Fibroblast of lung (primary cell): ENCODE measurements around the gene TOGARAM2. TPM values are rescaled to one million over a fixed set of nuclear protein-coding genes. Genes with fewer than 3 reads are reported as not detected.

Source experiments
- DNase-seq, 2 donors: peaks; one replicate each; pipeline versions ENCODE4 v3.0.0 to v3.0.0-alpha.2; 2010; ENCODE audit warnings: low read depth in 2 of 2
- H2AFZ ChIP-seq: 2 replicates; pipeline ENCODE4 v1.5.1; 2012; ENCODE audit warnings: low read length, control low read depth, inconsistent platforms
- H3K27ac ChIP-seq: 2 replicates; pipeline ENCODE4 v1.5.1; 2011; ENCODE audit warnings: low read length, control low read depth; ENCODE audit not compliant: insufficient read depth
- H3K27me3 ChIP-seq: 2 replicates; pipeline ENCODE4 v1.5.1; 2011; ENCODE audit warnings: mild to moderate bottlenecking, low read length; ENCODE audit not compliant: control insufficient read depth, insufficient read depth
- H3K36me3 ChIP-seq: 2 replicates; pipeline ENCODE4 v1.5.1; 2011; ENCODE audit warnings: low read length; ENCODE audit not compliant: control insufficient read depth, insufficient read depth
- H3K4me1 ChIP-seq: 2 replicates; pipeline ENCODE4 v1.5.1; 2011; ENCODE audit warnings: low read length; ENCODE audit not compliant: control insufficient read depth, insufficient read depth; ENCODE audit errors: extremely low read depth
- H3K4me2 ChIP-seq: 2 replicates; pipeline ENCODE4 v1.5.1; 2011; ENCODE audit warnings: low read length, control low read depth; ENCODE audit not compliant: insufficient read depth; ENCODE audit errors: extremely low read depth
- H3K4me3 ChIP-seq, 4 experiments: fragments of 200-600 bp in 1 of 4; sonication (generic) in 1 of 4; replicated peaks in 1 of 4; 2 replicates each; pipeline ENCODE4 v1.5.1; 2011 to 2016; ENCODE audit warnings: low read length in 4 of 4, low read depth in 3 of 4, mild to moderate bottlenecking in 3 of 4, control low read depth in 2 of 4, inconsistent platforms in 1 of 4, mixed read lengths in 1 of 4; ENCODE audit not compliant: insufficient read depth in 1 of 4; ENCODE audit errors: control extremely low read depth in 1 of 4
- H3K79me2 ChIP-seq: 2 replicates; pipeline ENCODE4 v1.5.1; 2012; ENCODE audit warnings: mild to moderate bottlenecking, low read length, inconsistent platforms; ENCODE audit not compliant: control insufficient read depth, insufficient read depth
- H3K9ac ChIP-seq: 2 replicates; pipeline ENCODE4 v1.5.1; 2011; ENCODE audit warnings: mild to moderate bottlenecking, low read length, control low read depth; ENCODE audit not compliant: insufficient read depth
- H3K9me3 ChIP-seq: 2 replicates; pipeline ENCODE4 v1.5.1; 2012; ENCODE audit warnings: low read depth, low read length; ENCODE audit not compliant: control insufficient read depth, insufficient read depth
- H4K20me1 ChIP-seq: 2 replicates; pipeline ENCODE4 v1.5.1; 2011; ENCODE audit warnings: low read length; ENCODE audit not compliant: control insufficient read depth, insufficient read depth; ENCODE audit errors: extremely low read depth
- CTCF ChIP-seq, 2 donors: IDR thresholded peaks in 1 of 2; conservative IDR thresholded peaks in 1 of 2; 1 replicate in 1 of 2; 2 replicates in 1 of 2; pipeline ENCODE4 v1.5.1; 2011 to 2012; ENCODE audit warnings: low read length in 2 of 2, control low read depth in 1 of 2, inconsistent platforms in 1 of 2, low read depth in 1 of 2, mild to moderate bottlenecking in 1 of 2
- EZH2 ChIP-seq: IDR thresholded peaks from 2 replicates; pipeline ENCODE4 v1.5.1; 2012; ENCODE audit warnings: low read length, control low read depth, mild to moderate bottlenecking; ENCODE audit errors: missing control alignments
- polyA plus RNA-seq, 2 donors: library from polyadenylated mRNA; depleted of rRNA in 1 of 2; stranded (reverse) in 1 of 2; unstranded in 1 of 2; fragments of >200 nt; gene quantifications; 2 replicates each; pipeline ENCODE4 v1.2.1, GENCODE V29; 2011 to 2012; ENCODE audit warnings: missing spikeins in 1 of 2
- total RNA-seq: library from RNA; depleted of rRNA; stranded (reverse); fragments of >200 nt; gene quantifications from 2 replicates; pipeline ENCODE4 v1.2.1, GENCODE V29; 2014

Gene TOGARAM2
- total and polyA plus RNA-seq, 2 donors (not counting 1 experiment from before 2014, with no cell fraction given): 0.15 to 0.33 TPM

DNA sequence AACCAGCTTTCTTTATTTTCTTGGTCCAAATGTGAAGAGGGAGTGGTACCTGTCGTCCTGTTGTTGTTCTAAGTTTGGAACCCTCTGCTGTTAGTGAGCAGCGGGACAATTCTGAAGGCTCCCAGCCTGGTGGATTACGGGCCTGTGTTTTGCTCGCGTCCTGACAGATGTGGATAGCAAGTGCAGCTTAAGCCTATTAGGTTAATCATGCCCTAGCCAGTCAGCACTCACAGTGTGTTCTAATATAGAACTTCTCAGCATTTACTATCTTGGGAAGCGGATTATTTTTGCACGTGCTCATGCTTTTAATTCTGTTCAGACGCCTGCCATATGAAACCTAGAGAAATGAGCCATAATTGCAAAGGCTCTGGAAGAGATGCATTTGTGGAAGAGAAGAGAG, 93.3 kb downstream of the TOGARAM2 start, which contains the start of gene PCARE:
Gene PCARE (minus strand): TSS at position 113 of the 400 bp plus-strand sequence. CDS start 262 bp downstream, outside the sequence.
- H3K4me1 ChIP-seq: no peaks in the 10 kb centered on the region
- no peak within 1 kb of the TSS for H3K4me2 ChIP-seq
- no peaks in the 10 kb centered on the region for H3K9me3 ChIP-seq
- no peak within 1 kb of the TSS for H3K27ac ChIP-seq
- no peak for TF ChIP-seq EZH2
- TF ChIP-seq CTCF (conservative IDR thresholded peaks at IDR 0.05 in 1 of 2, IDR thresholded peaks at IDR 0.05 in 1 of 2; ENCODE audit: low read depth in 1 of 2, low read length in 2 of 2): no peak
- H3K79me2 ChIP-seq: no peaks in the 10 kb centered on the region
- DNase-seq: no peak
- no peaks in the 10 kb centered on the region for H4K20me1 ChIP-seq
- no peak within 1 kb of the TSS for H2AFZ ChIP-seq
- H3K36me3 ChIP-seq: no peaks in the 10 kb centered on the region
- no peak within 1 kb of the TSS for H3K4me3 ChIP-seq
- H3K9ac ChIP-seq: no peak within 1 kb of the TSS
- peaks cover 2% of the 10 kb centered on the region for H3K27me3 ChIP-seq

DNA sequence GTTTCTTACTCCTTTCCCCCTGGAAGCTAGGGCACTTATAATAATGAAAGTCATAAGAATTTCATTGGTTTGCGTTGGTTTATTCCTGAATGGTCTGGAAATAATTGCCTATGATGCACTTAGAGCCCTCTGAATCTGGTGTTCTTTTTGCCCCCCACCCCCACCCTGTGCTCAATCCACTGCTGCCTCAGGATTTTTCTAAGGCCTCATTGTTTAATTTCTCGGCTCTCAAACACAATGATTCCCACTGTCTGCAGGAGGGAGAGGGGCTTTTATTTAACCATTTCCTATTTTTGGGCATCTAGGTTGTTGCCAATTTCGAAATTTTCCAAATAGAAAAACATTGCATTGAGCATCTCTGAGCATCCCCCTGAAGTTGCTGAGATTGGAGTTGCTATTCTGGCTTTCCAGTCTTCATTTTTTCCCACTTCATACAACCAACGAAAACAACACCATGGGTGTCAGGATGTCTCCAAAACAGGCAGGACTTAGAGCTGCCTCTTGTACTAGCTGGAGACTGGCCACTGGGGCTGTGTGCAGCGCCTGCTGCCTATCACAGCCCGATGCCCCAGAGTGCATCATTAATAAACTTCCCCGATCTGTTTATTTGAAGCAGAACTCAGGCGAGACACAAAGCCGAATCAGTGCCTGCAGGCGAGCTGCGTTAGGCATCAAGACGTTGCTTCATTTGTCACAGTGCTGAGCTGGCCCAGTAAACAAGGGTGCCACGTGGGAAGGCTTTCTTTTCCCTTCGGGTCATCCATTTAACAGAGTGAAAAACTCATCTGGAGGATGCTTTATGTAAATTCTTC, 95.0 kb downstream of the TOGARAM2 start:
- Histone ChIP-seq H3K4me1 (no peaks in the 10 kb centered on the region), H2AFZ (peak overlapping the region; percentile 14), H3K4me2 (peak overlapping the region; percentile 32), H3K9ac (no peak overlapping the region), H3K9me3 (no peaks in the 10 kb centered on the region), H3K4me3 (no peak overlapping the region), H3K79me2 (no peaks in the 10 kb centered on the region), H3K27me3 (peaks cover 2% of the 10 kb centered on the region), H3K36me3 (no peaks in the 10 kb centered on the region), H3K27ac (no peak overlapping the region), H4K20me1 (no peaks in the 10 kb centered on the region)
- DNase-seq: peak; percentile 20 to 40
- no peak for TF ChIP-seq CTCF (conservative IDR thresholded peaks at IDR 0.05 in 1 of 2, IDR thresholded peaks at IDR 0.05 in 1 of 2; ENCODE audit: low read depth in 1 of 2, low read length in 2 of 2)
- TF ChIP-seq EZH2: no peak

DNA sequence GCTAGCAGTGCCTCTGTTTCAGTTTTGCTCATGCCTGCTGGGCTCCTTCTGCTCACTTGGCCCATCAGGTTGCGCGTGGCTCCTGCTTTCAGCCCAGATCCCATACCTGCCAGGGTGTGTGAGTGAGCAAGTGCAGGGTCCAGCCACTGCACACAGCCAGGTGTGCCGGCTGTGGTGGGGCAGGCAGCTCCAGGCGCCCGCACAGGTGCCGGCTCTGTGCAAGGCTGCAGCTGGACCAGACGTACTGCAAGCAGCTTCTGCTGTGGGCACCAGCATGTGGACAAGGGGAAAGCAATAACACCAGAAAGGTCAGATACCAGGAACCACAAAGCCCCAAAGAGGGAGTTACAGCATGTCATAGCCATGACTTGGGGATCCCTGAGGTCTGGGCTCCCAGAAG, 98.8 kb downstream of the TOGARAM2 start:
- Histone ChIP-seq H3K4me2 (no peak overlapping the region), H3K27ac (no peak overlapping the region), H3K4me3 (no peak overlapping the region), H4K20me1 (no peaks in the 10 kb centered on the region), H3K9me3 (no peaks in the 10 kb centered on the region), H3K27me3 (no peaks in the 10 kb centered on the region), H3K36me3 (no peaks in the 10 kb centered on the region), H3K9ac (no peak overlapping the region), H2AFZ (no peak overlapping the region), H3K79me2 (no peaks in the 10 kb centered on the region), H3K4me1 (no peaks in the 10 kb centered on the region)
- TF ChIP-seq EZH2 (no peak), CTCF (conservative IDR thresholded peaks at IDR 0.05 in 1 of 2, IDR thresholded peaks at IDR 0.05 in 1 of 2; ENCODE audit: low read depth in 1 of 2, low read length in 2 of 2) (no peak)
- no peak for DNase-seq
